ENCODE results near the gene COLGALT1. TPM values are rescaled to one million over a fixed set of nuclear protein-coding genes. Genes with fewer than 3 reads are reported as not detected.

Gene COLGALT1
- total RNA-seq, 1 experiment from 2014 or later: 48.5 TPM

DNA sequence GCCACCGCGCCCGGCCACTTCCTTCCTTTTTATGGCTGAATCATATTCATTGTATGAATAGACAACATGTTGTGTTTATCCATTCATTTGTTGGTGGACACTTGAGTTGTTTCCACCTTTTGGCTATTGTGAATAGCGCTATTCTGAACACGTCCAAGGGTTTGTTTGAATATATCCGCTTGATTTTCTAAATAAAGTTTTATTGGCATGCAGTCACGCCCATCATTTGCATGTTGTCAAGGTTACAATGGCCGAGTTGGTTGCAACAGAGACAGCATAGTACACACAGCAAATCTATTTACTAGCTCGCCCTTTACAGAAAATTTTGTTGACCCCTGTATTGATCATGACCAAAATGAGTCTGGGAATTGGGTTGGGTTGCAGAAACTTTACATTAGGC is 43.5 kb downstream of the COLGALT1 start:
- Histone ChIP-seq H2BK120ac (ENCODE audit: low read depth, low read length, poor library complexity, severe bottlenecking) (no peak overlapping the region), H3K18ac (ENCODE audit: insufficient read length, low read depth, low read length) (no peak overlapping the region), H2BK15ac (ENCODE audit: low read depth, low read length) (no peak overlapping the region), H4K20me1 (ENCODE audit: control insufficient read depth, insufficient read depth, insufficient read length) (no peaks in the 10 kb centered on the region), H3K4ac (ENCODE audit: low read depth, low read length) (no peak overlapping the region), H3K27me3 (ENCODE audit: insufficient read depth, low read length) (no peaks in the 10 kb centered on the region), H3K14ac (ENCODE audit: insufficient read depth, low read length) (no peak overlapping the region), H4K5ac (ENCODE audit: insufficient read length, low read depth, low read length) (no peak overlapping the region), H3K23me2 (ENCODE audit: insufficient read length, low read depth, low read length, poor library complexity, severe bottlenecking) (no peaks in the 10 kb centered on the region), H3K56ac (ENCODE audit: insufficient read length, low read depth, low read length) (no peak overlapping the region), H3K4me1 (ENCODE audit: insufficient read depth, low read length) (no peaks in the 10 kb centered on the region; the same call in 1 of the 2 replicates), H2BK20ac (ENCODE audit: low read depth, low read length, poor library complexity, severe bottlenecking) (no peak overlapping the region), H4K8ac (replicated peaks; ENCODE audit: insufficient read length, low read depth, low read length) (no peak overlapping the region), H2AFZ (ENCODE audit: low read length) (no peak overlapping the region), H3T11ph (ENCODE audit: low read length) (no peak overlapping the region), H3K79me2 (ENCODE audit: insufficient read depth, low read length) (no peaks in the 10 kb centered on the region), H3K79me1 (ENCODE audit: insufficient read depth, low read depth, low read length, poor library complexity, severe bottlenecking) (no peaks in the 10 kb centered on the region), H3K4me2 (ENCODE audit: insufficient read depth, insufficient read length, low read length) (no peak overlapping the region), H4K91ac (ENCODE audit: insufficient read length, low read depth, low read length) (no peak overlapping the region), H3K9me3 (ENCODE audit: control insufficient read depth, low read depth, low read length) (no peaks in the 10 kb centered on the region), H3K23ac (ENCODE audit: insufficient read length, low read depth, low read length) (no peak overlapping the region), H3K9ac (ENCODE audit: extremely low read depth, insufficient read length, low read length) (no peak overlapping the region), H2BK5ac (ENCODE audit: insufficient read length, low read length) (no peak overlapping the region), H2BK12ac (ENCODE audit: insufficient read length, low read depth, low read length) (no peak overlapping the region), H2AK5ac (ENCODE audit: insufficient read length, low read length) (no peak overlapping the region), H3K27ac (ENCODE audit: insufficient read length, low read depth, low read length) (no peak overlapping the region)
- no peak for DNase-seq
- no peak overlapping the region for H3K4me3 Mint-ChIP-seq
- H3K4me1 Mint-ChIP-seq: peaks cover 19 to 27% of the 10 kb centered on the region in 2 experiments
- peaks cover 0 to under 1% of the 10 kb centered on the region in 2 experiments; a peak in 2 of 5 replicates for H3K9me3 Mint-ChIP-seq
- TF ChIP-seq, protein P1, sequence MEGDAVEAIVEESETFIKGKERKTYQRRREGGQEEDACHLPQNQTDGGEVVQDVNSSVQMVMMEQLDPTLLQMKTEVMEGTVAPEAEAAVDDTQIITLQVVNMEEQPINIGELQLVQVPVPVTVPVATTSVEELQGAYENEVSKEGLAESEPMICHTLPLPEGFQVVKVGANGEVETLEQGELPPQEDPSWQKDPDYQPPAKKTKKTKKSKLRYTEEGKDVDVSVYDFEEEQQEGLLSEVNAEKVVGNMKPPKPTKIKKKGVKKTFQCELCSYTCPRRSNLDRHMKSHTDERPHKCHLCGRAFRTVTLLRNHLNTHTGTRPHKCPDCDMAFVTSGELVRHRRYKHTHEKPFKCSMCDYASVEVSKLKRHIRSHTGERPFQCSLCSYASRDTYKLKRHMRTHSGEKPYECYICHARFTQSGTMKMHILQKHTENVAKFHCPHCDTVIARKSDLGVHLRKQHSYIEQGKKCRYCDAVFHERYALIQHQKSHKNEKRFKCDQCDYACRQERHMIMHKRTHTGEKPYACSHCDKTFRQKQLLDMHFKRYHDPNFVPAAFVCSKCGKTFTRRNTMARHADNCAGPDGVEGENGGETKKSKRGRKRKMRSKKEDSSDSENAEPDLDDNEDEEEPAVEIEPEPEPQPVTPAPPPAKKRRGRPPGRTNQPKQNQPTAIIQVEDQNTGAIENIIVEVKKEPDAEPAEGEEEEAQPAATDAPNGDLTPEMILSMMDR (conservative IDR thresholded peaks at IDR 0.05): no peak
- peaks cover 18% of the 10 kb centered on the region for H3K27me3 Mint-ChIP-seq (ENCODE audit: low read depth)
- no peaks in the 10 kb centered on the region; a peak in 2 of 7 replicates for H3K36me3 Mint-ChIP-seq (ENCODE audit: insufficient read depth in 1 of 3, low read depth in 3 of 3)
- no CpG with 5 or more reads among the region's 9 CpGs for WGBS (ENCODE audit: extremely low coverage, insufficient read length, low lambda C conversion rate)
- H3K27ac Mint-ChIP-seq: no peak overlapping the region
